Thoracic aorta (tissue), 2 donors: ENCODE measurements around the gene HERC4. TPM values are rescaled to one million over a fixed set of nuclear protein-coding genes. Genes with fewer than 3 reads are reported as not detected.
"Not testable (repeated sequence)": the region's sequence is repeated elsewhere in the genome, so short reads cannot be mapped to it uniquely, and the experiment has no call there.

Source experiments
- ATAC-seq: fragments of 150-250 bp; one replicate; pipeline ENCODE4 v1.8.0; 2017; ENCODE audit warnings: low read depth; ENCODE audit not compliant: insufficient number of reproducible peaks, low FRiP score
- DNase-seq: peaks from one replicate; pipeline ENCODE4 v3.0.0-alpha.2; 2020; ENCODE audit warnings: low spot score
- H3K27ac ChIP-seq, 2 donors: fragments of 200-600 bp; sonication (generic); 1 replicate in 1 of 2; 2 replicates in 1 of 2; pipeline ENCODE4 v1.5.1; 2016; ENCODE audit warnings: mild to moderate bottlenecking in 2 of 2, moderate library complexity in 2 of 2
- H3K27me3 ChIP-seq: fragments of 200-600 bp; sonication (generic); replicated peaks from 2 replicates; pipeline ENCODE4 v1.6.0; 2016; ENCODE audit warnings: mild to moderate bottlenecking; ENCODE audit not compliant: insufficient read depth
- H3K36me3 ChIP-seq: fragments of 200-600 bp; sonication (generic); one replicate; pipeline ENCODE4 v1.5.1; 2016
- H3K4me1 ChIP-seq, 2 donors: fragments of 200-600 bp; sonication (generic); 1 replicate in 1 of 2; 2 replicates in 1 of 2; pipeline versions ENCODE4 v1.5.1 to v1.6.0; 2016; ENCODE audit warnings: low read depth in 2 of 2, mild to moderate bottlenecking in 1 of 2; ENCODE audit not compliant: control insufficient read depth in 1 of 2
- H3K4me3 ChIP-seq: fragments of 200-600 bp; sonication (generic); 2 replicates; pipeline ENCODE4 v1.5.1; 2016; ENCODE audit warnings: mild to moderate bottlenecking
- H3K9me3 ChIP-seq: fragments of 200-600 bp; sonication (generic); 2 replicates; pipeline ENCODE4 v1.5.1; 2016
- total RNA-seq, 2 donors: library from RNA; depleted of rRNA; stranded (reverse); fragments of >200 nt; gene quantifications; one replicate each; pipeline versions ENCODE4 v1.1.0 to v1.2.3, GENCODE V29; 2016
- TF ChIP-seq, protein P1 (sequence below): fragments of 200-600 bp; sonication (generic); IDR thresholded peaks from one replicate; pipeline ENCODE4 v1.5.1; 2019; ENCODE audit warnings: antibody characterized with exemption

HERC4 gene
- total RNA-seq, 2 donors from 2014 or later = 60.2 to 83.7 TPM

DNA sequence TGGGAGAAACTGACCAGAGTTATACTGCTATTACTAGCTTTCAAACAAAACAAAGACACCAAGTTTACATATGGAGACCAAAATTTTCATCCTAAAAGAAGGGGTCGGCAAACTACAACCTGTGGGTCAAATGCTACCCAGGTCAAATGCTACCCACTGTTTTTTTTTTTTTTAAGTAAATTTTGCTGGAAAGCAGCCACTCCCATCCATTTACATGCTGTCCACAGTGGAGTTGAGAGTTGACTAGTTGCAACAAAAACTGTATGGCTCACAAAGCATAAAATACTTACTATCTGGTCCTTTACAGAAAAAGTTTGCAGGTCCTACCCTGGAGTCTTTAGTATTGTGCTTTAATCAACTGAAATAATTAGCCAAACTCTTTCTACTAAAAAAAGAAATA is 99.2 kb downstream of the HERC4 start:
- no peak for ATAC-seq
- no peak overlapping the region for H3K27ac ChIP-seq
- no peak for DNase-seq
- H3K9me3 ChIP-seq = peaks cover 8% of the 10 kb centered on the region
- H3K4me1 ChIP-seq = no peaks in the 10 kb centered on the region
- no peak overlapping the region for H3K4me3 ChIP-seq
- H3K36me3 ChIP-seq = peaks cover 18% of the 10 kb centered on the region
- TF ChIP-seq, protein P1, sequence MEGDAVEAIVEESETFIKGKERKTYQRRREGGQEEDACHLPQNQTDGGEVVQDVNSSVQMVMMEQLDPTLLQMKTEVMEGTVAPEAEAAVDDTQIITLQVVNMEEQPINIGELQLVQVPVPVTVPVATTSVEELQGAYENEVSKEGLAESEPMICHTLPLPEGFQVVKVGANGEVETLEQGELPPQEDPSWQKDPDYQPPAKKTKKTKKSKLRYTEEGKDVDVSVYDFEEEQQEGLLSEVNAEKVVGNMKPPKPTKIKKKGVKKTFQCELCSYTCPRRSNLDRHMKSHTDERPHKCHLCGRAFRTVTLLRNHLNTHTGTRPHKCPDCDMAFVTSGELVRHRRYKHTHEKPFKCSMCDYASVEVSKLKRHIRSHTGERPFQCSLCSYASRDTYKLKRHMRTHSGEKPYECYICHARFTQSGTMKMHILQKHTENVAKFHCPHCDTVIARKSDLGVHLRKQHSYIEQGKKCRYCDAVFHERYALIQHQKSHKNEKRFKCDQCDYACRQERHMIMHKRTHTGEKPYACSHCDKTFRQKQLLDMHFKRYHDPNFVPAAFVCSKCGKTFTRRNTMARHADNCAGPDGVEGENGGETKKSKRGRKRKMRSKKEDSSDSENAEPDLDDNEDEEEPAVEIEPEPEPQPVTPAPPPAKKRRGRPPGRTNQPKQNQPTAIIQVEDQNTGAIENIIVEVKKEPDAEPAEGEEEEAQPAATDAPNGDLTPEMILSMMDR = no peak
- no peaks in the 10 kb centered on the region for H3K27me3 ChIP-seq

DNA sequence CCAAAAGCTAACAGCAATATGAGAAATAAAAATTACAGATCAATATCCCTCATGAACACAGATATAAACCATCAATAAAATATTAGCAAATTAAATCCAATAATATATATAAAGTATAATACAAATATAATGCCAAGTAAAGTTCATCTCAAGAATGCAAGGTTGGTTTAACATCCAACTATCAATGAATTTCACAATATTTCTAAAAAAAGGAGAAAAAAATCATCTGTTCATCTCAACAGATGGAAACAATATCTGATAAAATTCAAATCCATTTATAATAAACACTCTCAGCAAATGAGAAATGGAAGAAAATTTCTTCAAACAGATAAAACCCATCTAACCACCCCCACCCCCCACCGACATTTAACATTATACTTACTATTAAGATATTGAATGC is 103.8 kb downstream of the HERC4 start:
- Histone ChIP-seq H3K4me1 (no peaks in the 10 kb centered on the region), H3K4me3 (no peak overlapping the region), H3K27me3 (no peaks in the 10 kb centered on the region), H3K27ac (no peak overlapping the region), H3K9me3 (peaks cover 8% of the 10 kb centered on the region), H3K36me3 (peaks cover 19% of the 10 kb centered on the region)
- TF ChIP-seq, protein P1 = no peak
- DNase-seq (no peak), ATAC-seq (no peak)

DNA sequence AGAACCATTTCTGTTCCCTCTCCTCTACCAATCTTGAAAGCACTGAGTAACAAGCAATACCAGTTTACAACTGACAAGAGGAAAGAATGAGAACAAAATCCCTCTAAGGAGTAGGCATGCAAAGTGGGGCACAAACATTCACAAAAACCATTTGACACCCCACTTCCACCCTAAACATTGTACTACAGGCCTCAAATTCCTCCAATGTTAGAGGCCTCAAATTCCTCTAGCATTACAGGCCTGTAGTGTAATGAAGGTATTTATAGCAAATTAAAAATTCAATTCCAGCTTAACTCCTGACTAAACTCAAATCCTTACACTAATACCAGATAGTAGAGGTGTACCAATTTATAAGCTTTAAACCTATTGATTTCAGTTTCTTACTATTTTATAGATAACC is 105.2 kb downstream of the HERC4 start:
- ATAC-seq = no peak
- peaks cover 29% of the 10 kb centered on the region for H3K36me3 ChIP-seq

DNA sequence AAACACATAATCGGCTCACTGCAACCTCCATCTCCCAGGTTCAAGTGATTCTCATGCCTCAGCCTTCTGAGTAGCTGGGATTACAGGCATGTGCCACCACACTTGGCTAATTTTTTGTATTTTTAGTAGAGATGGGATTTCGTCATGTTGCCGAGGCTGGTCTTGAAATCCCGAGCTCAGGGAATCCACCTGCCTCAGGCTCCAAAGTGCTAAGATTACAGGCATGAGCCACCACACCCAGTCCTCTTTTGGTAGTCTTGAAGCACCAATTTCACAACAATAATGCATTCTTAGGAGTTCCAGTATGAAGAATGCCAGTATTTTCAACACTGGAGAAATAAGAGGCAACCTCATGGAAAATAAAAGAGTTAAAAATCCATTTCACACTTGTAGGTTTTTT is 109.0 kb downstream of the HERC4 start:
- H3K27me3 ChIP-seq, H3K4me1 ChIP-seq, H3K4me3 ChIP-seq, DNase-seq, H3K9me3 ChIP-seq, H3K27ac ChIP-seq, ATAC-seq: not testable (repeated sequence)
- H3K36me3 ChIP-seq = peaks cover 17% of the 10 kb centered on the region

More for the DNA sequence above, 105.2 kb downstream of the HERC4 start:
- Histone ChIP-seq H3K4me1 (no peaks in the 10 kb centered on the region), H3K9me3 (peaks cover 8% of the 10 kb centered on the region), H3K27me3 (no peaks in the 10 kb centered on the region), H3K27ac (no peak overlapping the region), H3K4me3 (no peak overlapping the region)
- TF ChIP-seq, protein P1 = no peak
- no peak for DNase-seq

DNA sequence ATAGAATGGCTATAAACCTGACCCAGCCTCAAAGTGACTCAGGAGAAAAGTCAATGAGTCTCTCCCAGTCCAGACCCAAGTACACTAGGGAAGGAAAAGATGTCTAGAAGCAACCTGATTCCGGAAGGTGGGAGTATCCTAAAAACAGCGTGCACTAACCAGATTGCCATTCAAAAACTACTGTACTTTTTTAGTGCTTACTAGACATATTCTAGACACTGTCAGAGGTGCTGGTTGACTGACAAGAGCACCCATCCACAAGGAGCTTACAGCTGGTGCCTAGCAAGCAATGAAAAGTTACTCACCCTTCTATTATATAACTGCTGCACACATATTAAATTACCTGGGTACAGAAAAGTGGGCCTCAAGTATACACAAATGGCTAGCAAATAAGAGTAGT is 109.6 kb downstream of the HERC4 start:
- TF ChIP-seq, protein P1 = no peak

DNA sequence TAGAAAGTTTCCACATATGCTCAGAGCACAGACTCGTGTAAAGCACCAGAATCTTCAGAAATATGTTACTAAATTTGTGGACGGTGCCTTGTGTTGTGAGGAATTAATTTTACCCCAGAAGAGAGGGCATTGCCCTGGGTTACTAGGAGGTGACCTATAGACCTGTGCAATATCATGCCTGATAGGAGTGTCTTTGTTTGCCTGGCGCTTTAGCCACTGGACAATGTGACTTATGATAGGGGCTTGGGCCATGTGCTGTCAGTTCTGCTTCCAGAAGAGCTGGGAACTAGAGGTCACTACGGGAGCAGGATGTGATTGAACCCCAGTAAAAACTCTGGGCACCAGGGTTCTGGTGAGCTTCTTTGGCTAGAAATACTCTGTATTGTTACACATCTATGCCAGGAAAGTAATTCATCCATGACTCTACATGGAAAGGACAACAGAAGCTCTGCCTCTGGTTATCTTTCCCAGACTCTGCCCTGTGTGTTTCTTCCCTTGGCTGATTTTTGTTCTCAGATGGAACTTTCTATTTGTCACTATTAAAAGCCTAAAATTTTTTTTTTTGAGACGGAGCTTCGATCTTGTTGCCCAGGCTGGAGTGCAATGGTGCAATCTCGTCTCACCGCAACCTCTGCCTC is 115.1 kb downstream of the HERC4 start:
- Histone ChIP-seq H3K4me3 (no peak overlapping the region), H3K4me1 (no peaks in the 10 kb centered on the region), H3K27ac (no peak overlapping the region), H3K9me3 (no peaks in the 10 kb centered on the region), H3K36me3 (peaks cover 3% of the 10 kb centered on the region), H3K27me3 (no peaks in the 10 kb centered on the region)
- ATAC-seq (no peak), DNase-seq (no peak)
- TF ChIP-seq, protein P1 = no peak

More for the DNA sequence above, 109.6 kb downstream of the HERC4 start:
- DNase-seq = no peak
- no peak overlapping the region for H3K27ac ChIP-seq
- no peak overlapping the region for H3K4me3 ChIP-seq
- no peak for ATAC-seq
- peaks cover 14% of the 10 kb centered on the region for H3K36me3 ChIP-seq
- H3K9me3 ChIP-seq = no peaks in the 10 kb centered on the region
- no peaks in the 10 kb centered on the region for H3K4me1 ChIP-seq
- no peaks in the 10 kb centered on the region for H3K27me3 ChIP-seq
